RPMI8226 (cell line): ENCODE measurements around the gene SPTBN1.

ENCODE experiments used
- DNase-seq: peaks from one replicate; pipeline ENCODE4 v3.0.0-alpha.2; 2015

Gene SPTBN1

GRCh38 chr2:54455563-54456361 is at the start of gene SPTBN1:
SPTBN1 (plus strand) TSS chr2:54456327; CDS start chr2:54526419, 70,092 bp downstream.
- DNase-seq: no peak

GRCh38 chr2:54407693-54408092 is 48.4 kb upstream of the SPTBN1 start:
- DNase-seq: no peak

- DNase-seq: no peak
Observed at GRCh38 chr2:54408288-54408687, 47.8 kb upstream of the SPTBN1 start.

GRCh38 chr2:54409752-54410151 is 46.4 kb upstream of the SPTBN1 start:
- DNase-seq: no peak

DNA sequence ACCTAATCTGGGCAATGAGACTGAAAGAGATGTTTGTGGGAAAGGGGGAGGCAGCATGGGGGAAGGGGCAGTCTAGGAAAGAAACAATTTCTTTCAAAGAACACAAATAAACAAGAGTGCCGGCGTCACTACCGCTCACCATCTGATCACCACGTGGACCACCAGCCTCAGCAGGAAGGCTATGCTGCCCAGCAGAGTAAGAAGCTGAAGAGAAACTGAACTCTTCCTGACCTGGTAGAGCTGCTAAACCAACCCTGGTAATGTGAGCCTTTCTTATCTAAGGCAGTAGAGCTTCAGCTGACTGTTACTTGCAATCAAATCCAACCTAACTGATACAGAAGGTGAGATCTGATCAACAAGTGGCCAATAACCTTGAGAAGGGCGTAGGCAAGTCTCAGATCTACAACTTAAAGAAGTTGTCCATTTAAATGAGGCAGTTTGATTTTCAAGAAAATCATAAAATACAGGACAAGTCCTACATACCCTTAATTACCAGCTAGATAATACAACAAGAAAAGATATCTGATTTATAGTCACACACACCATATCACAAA is 44.2 kb upstream of the SPTBN1 start:
- DNase-seq: no peak

DNA sequence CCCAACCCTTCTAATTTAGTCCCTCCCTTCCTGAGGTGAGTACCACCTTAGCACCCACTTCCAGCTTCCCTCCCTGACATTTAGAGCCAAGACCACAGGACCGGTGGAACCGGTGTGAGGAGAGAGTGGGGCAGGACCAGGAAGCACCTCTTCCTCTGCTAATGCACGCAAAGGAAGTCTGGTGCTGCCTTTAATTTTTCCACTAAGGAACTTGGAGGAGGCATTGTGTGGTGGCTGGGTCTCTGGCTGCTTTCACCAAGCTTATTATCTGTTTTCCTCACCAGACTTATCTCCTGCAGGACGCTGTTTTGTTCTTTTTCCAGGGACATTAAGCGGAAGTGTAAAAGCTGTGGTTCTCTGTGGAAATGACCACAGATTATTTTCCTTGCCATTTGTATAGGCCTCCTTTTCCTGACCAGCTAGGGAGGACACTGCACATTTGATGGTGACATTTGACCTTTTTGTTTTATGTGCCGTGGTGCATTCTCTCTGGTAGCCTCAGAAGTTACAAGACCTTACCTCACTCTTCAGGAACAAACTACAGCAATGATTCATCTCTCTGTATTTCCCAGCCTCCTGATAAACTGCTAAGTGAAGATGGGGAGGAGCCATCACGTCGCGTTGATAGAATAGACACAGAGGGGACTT is 39.8 kb upstream of the SPTBN1 start:
- no peak for DNase-seq

DNA sequence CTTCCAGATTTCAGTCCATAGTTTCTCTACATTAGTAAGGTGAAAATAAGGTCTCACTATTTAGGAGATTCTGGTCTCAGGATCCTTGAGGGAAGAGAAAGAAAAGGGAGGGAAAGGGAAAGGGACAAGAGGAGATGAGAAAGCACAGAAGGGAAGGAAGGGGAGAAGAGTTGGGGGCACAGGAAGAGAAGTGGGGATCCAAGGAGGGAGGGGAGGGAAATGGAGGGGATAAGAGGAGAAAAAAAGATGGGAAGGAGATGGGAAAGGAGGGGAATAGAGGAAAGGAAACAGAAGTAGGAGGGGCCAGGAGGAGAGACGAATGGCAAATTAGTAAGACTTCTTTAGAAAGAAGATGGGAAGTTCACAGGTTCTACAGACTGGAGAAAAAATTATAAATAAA is 39.2 kb upstream of the SPTBN1 start:
- DNase-seq: no peak

GRCh38 chr2:54417577-54417976 is 38.5 kb upstream of the SPTBN1 start:
- no peak for DNase-seq

DNA sequence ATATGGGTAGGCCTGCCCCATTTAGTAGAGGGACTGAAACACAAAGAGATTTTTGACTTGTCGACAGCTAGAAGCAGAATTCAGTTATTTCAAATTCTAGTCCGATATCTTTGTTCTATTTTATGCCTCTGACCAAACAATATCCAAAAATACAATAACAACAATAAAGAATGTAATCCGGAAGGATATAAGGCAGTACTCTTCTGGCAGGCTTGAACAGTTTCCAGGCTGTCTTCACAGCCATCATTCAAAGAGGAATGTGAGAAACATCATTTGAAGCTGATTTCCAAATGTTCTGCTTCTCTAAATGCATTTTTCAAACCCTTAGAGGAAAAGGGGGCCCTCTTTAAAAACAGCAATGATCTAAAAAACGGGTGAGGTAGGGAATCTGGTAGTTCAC is 36.7 kb upstream of the SPTBN1 start:
- no peak for DNase-seq

GRCh38 chr2:54419855-54420523 is 36.1 kb upstream of the SPTBN1 start:
- no peak for DNase-seq

- DNase-seq: no peak
Observed at GRCh38 chr2:54420524-54421172, 35.5 kb upstream of the SPTBN1 start.

DNA sequence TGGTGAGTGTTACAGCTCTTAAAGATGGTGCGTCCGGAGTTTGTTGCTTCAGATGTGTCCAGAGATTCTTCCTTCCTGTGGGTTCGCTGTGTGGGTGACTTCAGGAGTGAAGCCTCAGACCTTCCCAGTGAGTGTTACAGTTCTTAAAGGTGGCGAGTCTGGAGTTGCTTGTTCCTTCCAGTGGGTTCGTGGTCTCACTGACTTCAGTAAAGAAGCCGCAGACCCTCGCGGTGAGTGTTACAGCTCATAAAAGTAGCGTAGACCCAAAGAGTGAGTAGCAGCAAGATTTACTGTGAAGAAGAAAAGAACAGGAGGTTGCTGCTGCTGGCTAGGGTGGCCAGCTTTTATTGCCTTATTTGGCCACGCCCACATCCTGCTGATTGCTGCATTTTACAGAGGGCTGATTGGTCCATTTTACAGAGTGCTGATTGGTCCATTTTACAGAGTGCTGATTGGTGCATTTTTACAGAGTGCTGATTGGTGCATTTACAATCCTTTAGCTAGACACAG is 34.0 kb upstream of the SPTBN1 start:
- no peak for DNase-seq

GRCh38 chr2:54423213-54423612 is 32.9 kb upstream of the SPTBN1 start:
- no peak for DNase-seq

DNA sequence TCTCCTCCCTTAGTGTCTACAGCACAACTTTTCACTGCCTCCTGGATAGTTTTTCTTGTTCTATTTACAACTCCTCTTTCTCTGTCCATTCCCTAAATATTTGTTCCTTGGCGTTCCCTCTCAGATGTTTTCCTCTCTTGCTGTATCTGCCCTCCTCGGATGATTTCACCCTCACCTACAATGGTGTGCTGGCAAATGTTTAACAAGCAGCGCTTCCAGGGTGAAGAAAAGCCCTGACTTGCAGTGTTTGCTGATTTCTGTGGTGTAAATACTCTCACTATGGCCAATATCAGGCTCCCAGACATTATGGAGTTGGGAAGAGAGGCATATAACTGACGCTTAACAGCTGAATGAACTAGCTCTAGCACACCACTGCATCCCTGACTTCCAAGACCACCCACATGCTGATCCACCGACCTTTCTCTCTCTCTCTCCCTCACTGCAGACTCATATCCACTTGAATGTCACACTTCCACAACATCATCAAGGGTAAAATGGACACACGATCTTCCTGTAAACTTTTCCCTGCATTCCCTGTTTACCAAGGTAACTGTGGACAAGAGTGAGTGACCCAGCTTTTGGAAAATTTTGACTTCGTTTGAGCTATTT is 31.5 kb upstream of the SPTBN1 start:
- no peak for DNase-seq

- DNase-seq: no peak
Observed at GRCh38 chr2:54428108-54428831, 27.9 kb upstream of the SPTBN1 start.

DNA sequence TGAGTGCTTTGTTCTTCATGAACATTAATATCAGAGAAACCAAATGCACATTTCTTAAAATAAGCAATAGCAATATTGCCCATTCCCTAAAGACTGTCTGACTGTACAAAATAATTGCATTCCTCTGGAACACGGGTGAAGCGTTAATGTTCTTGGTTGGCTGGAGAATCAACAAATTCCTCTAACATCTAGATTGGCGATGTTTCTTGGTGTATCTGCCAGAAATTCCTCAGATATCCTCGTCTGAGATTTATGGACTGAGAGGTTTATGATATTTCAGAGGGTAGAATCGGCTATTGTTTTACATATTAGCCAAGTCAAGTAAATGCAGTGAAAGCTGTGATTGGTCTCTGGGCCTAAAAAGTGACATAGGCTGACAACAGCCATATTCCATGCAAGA is 27.1 kb upstream of the SPTBN1 start:
- no peak for DNase-seq

- no peak for DNase-seq
Observed at GRCh38 chr2:54429811-54430551, 26.1 kb upstream of the SPTBN1 start.

- no peak for DNase-seq
Observed at GRCh38 chr2:54430649-54431048, 25.5 kb upstream of the SPTBN1 start.

DNA sequence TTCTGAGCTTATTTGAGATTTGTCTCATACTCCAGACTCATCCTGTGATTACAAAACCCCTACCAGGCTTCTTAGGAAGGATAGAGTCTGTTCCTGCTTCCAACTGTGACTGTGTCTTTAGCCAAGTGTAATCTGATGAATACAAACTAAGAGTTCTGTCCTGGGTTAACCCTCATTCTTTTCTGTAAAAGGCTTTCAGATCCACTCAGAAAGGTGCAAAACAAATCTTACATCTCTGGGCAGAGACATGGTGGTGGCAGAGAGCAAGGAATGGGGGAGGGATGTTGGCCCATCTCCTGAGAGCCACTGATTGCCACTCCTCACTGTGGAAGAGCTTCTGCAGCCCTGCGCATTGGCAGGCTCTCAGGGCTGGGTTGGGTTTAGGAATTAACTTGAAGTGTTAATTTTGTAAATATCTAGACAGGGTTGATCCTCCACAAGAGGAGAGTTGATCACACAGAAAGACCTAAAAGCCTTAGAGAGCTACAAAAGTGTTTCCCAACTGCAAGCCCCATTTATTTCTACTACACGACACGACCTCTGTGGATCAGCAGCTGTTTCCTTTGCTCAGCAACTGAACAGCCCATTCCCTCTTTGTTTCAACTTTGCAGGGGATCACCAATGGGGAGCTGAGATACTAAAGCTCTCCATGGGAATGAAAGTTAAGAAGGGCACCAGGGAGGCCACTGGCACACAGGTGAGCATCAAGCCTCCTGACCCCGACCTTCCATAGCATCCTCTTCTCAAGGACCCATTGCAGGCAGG is 23.7 kb upstream of the SPTBN1 start:
- no peak for DNase-seq

DNA sequence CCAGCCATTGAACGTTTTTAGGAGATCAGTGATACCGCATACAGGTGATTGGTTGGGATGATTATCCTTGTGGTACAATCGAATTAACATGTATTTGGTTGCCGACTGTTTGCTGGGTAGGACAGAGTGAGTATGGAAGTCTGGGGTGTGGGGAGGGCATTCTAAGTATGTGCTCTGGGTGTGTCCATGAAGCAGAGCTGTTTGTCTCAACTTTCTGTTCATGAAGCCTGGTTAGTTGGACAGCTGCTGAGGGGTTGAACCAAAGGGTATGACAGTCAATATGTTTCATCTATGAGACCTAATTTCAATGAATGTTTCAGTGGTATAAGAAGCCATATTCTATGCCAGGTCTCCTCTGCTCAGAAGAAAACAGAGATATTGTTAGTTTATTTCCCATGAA is 21.9 kb upstream of the SPTBN1 start:
- no peak for DNase-seq
